HL-60 (cell line): Measurements from ENCODE around the gene UBE2U.
"Not testable (repeated sequence)": the region's sequence is repeated elsewhere in the genome, so short reads cannot be mapped to it uniquely, and the experiment has no call there.

Experiments
- GABPA ChIP-seq: IDR thresholded peaks from 2 replicates; pipeline ENCODE4 v1.6.1; 2012; ENCODE audit warnings: low read depth
- POLR2AphosphoS5 ChIP-seq: IDR thresholded peaks from 2 replicates; pipeline ENCODE4 v1.6.1; 2012; ENCODE audit warnings: low read depth
- SPI1 ChIP-seq: IDR thresholded peaks from 2 replicates; pipeline ENCODE4 v1.6.1; 2012; ENCODE audit warnings: low read depth, mild to moderate bottlenecking, borderline replicate concordance
- TF ChIP-seq, protein P1 (sequence below): IDR thresholded peaks from one replicate; pipeline ENCODE4 v1.5.1; 2011; ENCODE audit warnings: low read length, control low read depth, inconsistent platforms; ENCODE audit not compliant: insufficient read depth
- TF ChIP-seq, protein P2 (sequence below): IDR thresholded peaks from 2 replicates; pipeline ENCODE4 v1.6.1; 2012; ENCODE audit warnings: low read depth; ENCODE audit not compliant: insufficient replicate concordance

DNA sequence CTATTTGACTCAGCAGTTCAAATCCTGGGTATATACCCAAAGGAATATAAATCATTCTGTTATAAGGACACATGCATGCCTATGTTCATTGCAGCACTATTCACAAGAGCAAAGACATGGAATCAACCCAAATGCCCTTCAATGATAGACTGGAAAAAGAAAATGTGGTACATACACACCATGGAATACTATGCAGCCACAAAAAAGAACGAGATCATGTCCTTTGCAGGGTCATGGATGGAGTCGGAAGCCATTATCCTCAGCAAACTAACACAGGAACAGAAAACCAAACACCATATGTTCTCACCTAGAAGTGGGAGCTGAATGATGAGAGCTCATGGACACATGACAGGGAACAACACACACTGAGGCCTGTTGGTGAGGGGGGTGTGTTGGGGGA lies 53.8 kb downstream of the UBE2U start:
- TF ChIP-seq, protein P1, sequence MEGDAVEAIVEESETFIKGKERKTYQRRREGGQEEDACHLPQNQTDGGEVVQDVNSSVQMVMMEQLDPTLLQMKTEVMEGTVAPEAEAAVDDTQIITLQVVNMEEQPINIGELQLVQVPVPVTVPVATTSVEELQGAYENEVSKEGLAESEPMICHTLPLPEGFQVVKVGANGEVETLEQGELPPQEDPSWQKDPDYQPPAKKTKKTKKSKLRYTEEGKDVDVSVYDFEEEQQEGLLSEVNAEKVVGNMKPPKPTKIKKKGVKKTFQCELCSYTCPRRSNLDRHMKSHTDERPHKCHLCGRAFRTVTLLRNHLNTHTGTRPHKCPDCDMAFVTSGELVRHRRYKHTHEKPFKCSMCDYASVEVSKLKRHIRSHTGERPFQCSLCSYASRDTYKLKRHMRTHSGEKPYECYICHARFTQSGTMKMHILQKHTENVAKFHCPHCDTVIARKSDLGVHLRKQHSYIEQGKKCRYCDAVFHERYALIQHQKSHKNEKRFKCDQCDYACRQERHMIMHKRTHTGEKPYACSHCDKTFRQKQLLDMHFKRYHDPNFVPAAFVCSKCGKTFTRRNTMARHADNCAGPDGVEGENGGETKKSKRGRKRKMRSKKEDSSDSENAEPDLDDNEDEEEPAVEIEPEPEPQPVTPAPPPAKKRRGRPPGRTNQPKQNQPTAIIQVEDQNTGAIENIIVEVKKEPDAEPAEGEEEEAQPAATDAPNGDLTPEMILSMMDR: not testable (repeated sequence)
- not testable (repeated sequence) for TF ChIP-seq POLR2AphosphoS5, GABPA, SPI1
- TF ChIP-seq, protein P2, sequence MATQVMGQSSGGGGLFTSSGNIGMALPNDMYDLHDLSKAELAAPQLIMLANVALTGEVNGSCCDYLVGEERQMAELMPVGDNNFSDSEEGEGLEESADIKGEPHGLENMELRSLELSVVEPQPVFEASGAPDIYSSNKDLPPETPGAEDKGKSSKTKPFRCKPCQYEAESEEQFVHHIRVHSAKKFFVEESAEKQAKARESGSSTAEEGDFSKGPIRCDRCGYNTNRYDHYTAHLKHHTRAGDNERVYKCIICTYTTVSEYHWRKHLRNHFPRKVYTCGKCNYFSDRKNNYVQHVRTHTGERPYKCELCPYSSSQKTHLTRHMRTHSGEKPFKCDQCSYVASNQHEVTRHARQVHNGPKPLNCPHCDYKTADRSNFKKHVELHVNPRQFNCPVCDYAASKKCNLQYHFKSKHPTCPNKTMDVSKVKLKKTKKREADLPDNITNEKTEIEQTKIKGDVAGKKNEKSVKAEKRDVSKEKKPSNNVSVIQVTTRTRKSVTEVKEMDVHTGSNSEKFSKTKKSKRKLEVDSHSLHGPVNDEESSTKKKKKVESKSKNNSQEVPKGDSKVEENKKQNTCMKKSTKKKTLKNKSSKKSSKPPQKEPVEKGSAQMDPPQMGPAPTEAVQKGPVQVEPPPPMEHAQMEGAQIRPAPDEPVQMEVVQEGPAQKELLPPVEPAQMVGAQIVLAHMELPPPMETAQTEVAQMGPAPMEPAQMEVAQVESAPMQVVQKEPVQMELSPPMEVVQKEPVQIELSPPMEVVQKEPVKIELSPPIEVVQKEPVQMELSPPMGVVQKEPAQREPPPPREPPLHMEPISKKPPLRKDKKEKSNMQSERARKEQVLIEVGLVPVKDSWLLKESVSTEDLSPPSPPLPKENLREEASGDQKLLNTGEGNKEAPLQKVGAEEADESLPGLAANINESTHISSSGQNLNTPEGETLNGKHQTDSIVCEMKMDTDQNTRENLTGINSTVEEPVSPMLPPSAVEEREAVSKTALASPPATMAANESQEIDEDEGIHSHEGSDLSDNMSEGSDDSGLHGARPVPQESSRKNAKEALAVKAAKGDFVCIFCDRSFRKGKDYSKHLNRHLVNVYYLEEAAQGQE: not testable (repeated sequence)
